Activated naive CD8-positive, alpha-beta T cell (primary cell): Measurements from ENCODE around the gene CEACAM18.
"Not testable (repeated sequence)": the region's sequence is repeated elsewhere in the genome, so short reads cannot be mapped to it uniquely, and the experiment has no call there.

ENCODE experiments used
- H3K27ac Mint-ChIP-seq: one replicate; pipeline ENCODE4 v1.8.0; 2021; ENCODE audit warnings: mixed read lengths
- H3K27me3 Mint-ChIP-seq: one replicate; pipeline ENCODE4 v1.8.0; 2021; ENCODE audit warnings: mixed read lengths
- H3K36me3 Mint-ChIP-seq: one replicate; pipeline ENCODE4 v1.8.0; 2021; ENCODE audit warnings: mixed read lengths
- H3K4me1 Mint-ChIP-seq: one replicate; pipeline ENCODE4 v1.8.0; 2021; ENCODE audit warnings: low read depth, mixed read lengths
- H3K4me3 Mint-ChIP-seq: one replicate; pipeline ENCODE4 v1.8.0; 2021; ENCODE audit warnings: mild to moderate bottlenecking, mixed read lengths
- H3K9me3 Mint-ChIP-seq: one replicate; pipeline ENCODE4 v1.8.0; 2021; ENCODE audit warnings: low read depth, mixed read lengths

Gene CEACAM18

GRCh38 chr19:51500931-51501330 lies 22.6 kb downstream of the CEACAM18 start:
- not testable (repeated sequence) for H3K36me3 Mint-ChIP-seq, H3K9me3 Mint-ChIP-seq, H3K27me3 Mint-ChIP-seq, H3K27ac Mint-ChIP-seq
- peaks cover 15% of the 10 kb centered on the region for H3K4me1 Mint-ChIP-seq
- peak overlapping the region; percentile 63 for H3K4me3 Mint-ChIP-seq

GRCh38 chr19:51501594-51502263 lies 23.4 kb downstream of the CEACAM18 start, which contains the start of gene SIGLEC12:
Gene SIGLEC12, minus strand, starts transcription at chr19:51501800. Its CDS starts 67 bp downstream, at chr19:51501733.
- Mint-ChIP-seq H3K4me3 (peak within 1 kb of the TSS; percentile 63), H3K4me1 (peaks cover 15% of the 10 kb centered on the region), H3K9me3 (peaks cover 5% of the 10 kb centered on the region), H3K36me3 (peaks cover 6% of the 10 kb centered on the region), H3K27me3 (no peaks in the 10 kb centered on the region), H3K27ac (peak within 1 kb of the TSS; percentile 54)

GRCh38 chr19:51503286-51503817 lies 25.0 kb downstream of the CEACAM18 start:
- Mint-ChIP-seq H3K27ac (no peak overlapping the region), H3K4me3 (no peak overlapping the region)

GRCh38 chr19:51503896-51504295 lies 25.6 kb downstream of the CEACAM18 start:
- Mint-ChIP-seq H3K4me1 (peaks cover 15% of the 10 kb centered on the region), H3K27me3 (no peaks in the 10 kb centered on the region), H3K27ac (no peak overlapping the region), H3K36me3 (peaks cover 6% of the 10 kb centered on the region), H3K9me3 (peaks cover 5% of the 10 kb centered on the region), H3K4me3 (no peak overlapping the region)

More at GRCh38 chr19:51503286-51503817, 25.0 kb downstream of the CEACAM18 start:
- peaks cover 5% of the 10 kb centered on the region for H3K9me3 Mint-ChIP-seq
- H3K27me3 Mint-ChIP-seq: no peaks in the 10 kb centered on the region
- H3K36me3 Mint-ChIP-seq: peaks cover 6% of the 10 kb centered on the region
- peaks cover 15% of the 10 kb centered on the region for H3K4me1 Mint-ChIP-seq

GRCh38 chr19:51505904-51506303 lies 27.6 kb downstream of the CEACAM18 start:
- Mint-ChIP-seq H3K27ac (no peak overlapping the region), H3K9me3 (peaks cover 5% of the 10 kb centered on the region), H3K36me3 (peaks cover 6% of the 10 kb centered on the region), H3K27me3 (peaks cover 4% of the 10 kb centered on the region), H3K4me1 (peaks cover 15% of the 10 kb centered on the region), H3K4me3 (no peak overlapping the region)

GRCh38 chr19:51507192-51507591 lies 28.9 kb downstream of the CEACAM18 start:
- H3K36me3 Mint-ChIP-seq: peaks cover 6% of the 10 kb centered on the region
- no peak overlapping the region for H3K27ac Mint-ChIP-seq
- peaks cover 5% of the 10 kb centered on the region for H3K27me3 Mint-ChIP-seq
- H3K9me3 Mint-ChIP-seq: peaks cover 5% of the 10 kb centered on the region
- H3K4me3 Mint-ChIP-seq: no peak overlapping the region
- peaks cover 4% of the 10 kb centered on the region for H3K4me1 Mint-ChIP-seq

GRCh38 chr19:51507640-51508058 lies 29.3 kb downstream of the CEACAM18 start:
- Mint-ChIP-seq H3K36me3 (peaks cover 6% of the 10 kb centered on the region), H3K4me1 (peaks cover 3% of the 10 kb centered on the region), H3K4me3 (no peak overlapping the region), H3K27ac (no peak overlapping the region), H3K9me3 (peaks cover 5% of the 10 kb centered on the region), H3K27me3 (peaks cover 5% of the 10 kb centered on the region)

- H3K9me3 Mint-ChIP-seq: peaks cover 5% of the 10 kb centered on the region
- no peak overlapping the region for H3K27ac Mint-ChIP-seq
- peaks cover 6% of the 10 kb centered on the region for H3K36me3 Mint-ChIP-seq
- no peak overlapping the region for H3K4me3 Mint-ChIP-seq
- H3K4me1 Mint-ChIP-seq: peaks cover 2% of the 10 kb centered on the region
- H3K27me3 Mint-ChIP-seq: peaks cover 5% of the 10 kb centered on the region
Observed at GRCh38 chr19:51508059-51508733, 29.9 kb downstream of the CEACAM18 start.

- Mint-ChIP-seq H3K36me3 (no peaks in the 10 kb centered on the region), H3K4me3 (no peak overlapping the region), H3K4me1 (peaks cover 2% of the 10 kb centered on the region), H3K9me3 (no peaks in the 10 kb centered on the region), H3K27ac (peak overlapping the region; percentile 16), H3K27me3 (peaks cover 5% of the 10 kb centered on the region)
Observed at GRCh38 chr19:51509823-51510660, 31.7 kb downstream of the CEACAM18 start.

- H3K27ac Mint-ChIP-seq: no peak overlapping the region
- H3K36me3 Mint-ChIP-seq: no peaks in the 10 kb centered on the region
- H3K27me3 Mint-ChIP-seq: peaks cover 5% of the 10 kb centered on the region
- no peak overlapping the region for H3K4me3 Mint-ChIP-seq
- H3K9me3 Mint-ChIP-seq: no peaks in the 10 kb centered on the region
- H3K4me1 Mint-ChIP-seq: peaks cover 2% of the 10 kb centered on the region
Observed at GRCh38 chr19:51511353-51511752, 33.0 kb downstream of the CEACAM18 start.

- Mint-ChIP-seq H3K27ac (no peak overlapping the region), H3K27me3 (peaks cover 7% of the 10 kb centered on the region), H3K36me3 (no peaks in the 10 kb centered on the region)
Observed at GRCh38 chr19:51513968-51514367, 35.6 kb downstream of the CEACAM18 start.

GRCh38 chr19:51514866-51515481 lies 36.6 kb downstream of the CEACAM18 start:
- H3K36me3 Mint-ChIP-seq: no peaks in the 10 kb centered on the region

More at GRCh38 chr19:51513968-51514367, 35.6 kb downstream of the CEACAM18 start:
- Mint-ChIP-seq H3K4me3 (no peak overlapping the region), H3K9me3 (no peaks in the 10 kb centered on the region), H3K4me1 (peaks cover 7% of the 10 kb centered on the region)

GRCh38 chr19:51520728-51521127 lies 42.4 kb downstream of the CEACAM18 start:
- Mint-ChIP-seq H3K27me3 (peaks cover 3% of the 10 kb centered on the region), H3K36me3 (no peaks in the 10 kb centered on the region), H3K9me3 (no peaks in the 10 kb centered on the region), H3K4me3 (no peak overlapping the region), H3K27ac (no peak overlapping the region), H3K4me1 (peaks cover 5% of the 10 kb centered on the region)

More at GRCh38 chr19:51514866-51515481, 36.6 kb downstream of the CEACAM18 start:
- Mint-ChIP-seq H3K4me3 (no peak overlapping the region), H3K4me1 (peaks cover 7% of the 10 kb centered on the region), H3K27ac (no peak overlapping the region), H3K27me3 (peaks cover 7% of the 10 kb centered on the region), H3K9me3 (no peaks in the 10 kb centered on the region)

GRCh38 chr19:51521357-51521756 lies 43.0 kb downstream of the CEACAM18 start:
- peaks cover 5% of the 10 kb centered on the region for H3K4me1 Mint-ChIP-seq
- H3K27me3 Mint-ChIP-seq: peaks cover 3% of the 10 kb centered on the region
- no peak overlapping the region for H3K27ac Mint-ChIP-seq

More at GRCh38 chr19:51521357-51521756, 43.0 kb downstream of the CEACAM18 start:
- Mint-ChIP-seq H3K36me3 (no peaks in the 10 kb centered on the region), H3K4me3 (no peak overlapping the region), H3K9me3 (no peaks in the 10 kb centered on the region)
